ENCODE data around the gene LRRC70. TPM values are rescaled to one million over a fixed set of nuclear protein-coding genes. Genes with fewer than 3 reads are reported as not detected.
"Not testable (repeated sequence)": the region's sequence is repeated elsewhere in the genome, so short reads cannot be mapped to it uniquely, and the experiment has no call there.

The LRRC70 gene
- total RNA-seq, 1 donor from 2014 or later = not detected

- no peak overlapping the region for H3K4me3 ChIP-seq (ENCODE audit: low read depth, low read length)
- no peak for TF ChIP-seq CTCF (conservative IDR thresholded peaks at IDR 0.05; ENCODE audit: low read depth, low read length)
- no peak for DNase-seq (ENCODE audit: low read depth)
Observed at GRCh38 chr5:62616615-62617277, 38.1 kb downstream of the LRRC70 start.

- TF ChIP-seq CTCF (conservative IDR thresholded peaks at IDR 0.05; ENCODE audit: low read depth, low read length) = no peak
Observed at GRCh38 chr5:62617943-62618342, 39.3 kb downstream of the LRRC70 start.

GRCh38 chr5:62620761-62621160 is 42.1 kb downstream of the LRRC70 start:
- no peak for DNase-seq (ENCODE audit: low read depth)
- TF ChIP-seq CTCF (conservative IDR thresholded peaks at IDR 0.05; ENCODE audit: low read depth, low read length) = no peak
- H3K4me3 ChIP-seq (ENCODE audit: low read depth, low read length) = no peak overlapping the region

More at GRCh38 chr5:62617943-62618342, 39.3 kb downstream of the LRRC70 start:
- DNase-seq (ENCODE audit: low read depth) = no peak
- no peak overlapping the region for H3K4me3 ChIP-seq (ENCODE audit: low read depth, low read length)

GRCh38 chr5:62621280-62621679 is 42.7 kb downstream of the LRRC70 start:
- no peak overlapping the region for H3K4me3 ChIP-seq (ENCODE audit: low read depth, low read length)
- TF ChIP-seq CTCF (conservative IDR thresholded peaks at IDR 0.05; ENCODE audit: low read depth, low read length) = no peak
- no peak for DNase-seq (ENCODE audit: low read depth)

GRCh38 chr5:62623271-62623670 is 44.7 kb downstream of the LRRC70 start:
- TF ChIP-seq CTCF (conservative IDR thresholded peaks at IDR 0.05; ENCODE audit: low read depth, low read length) = no peak
- H3K4me3 ChIP-seq (ENCODE audit: low read depth, low read length) = no peak overlapping the region
- no peak for DNase-seq (ENCODE audit: low read depth)

- not testable (repeated sequence) for DNase-seq (ENCODE audit: low read depth); H3K4me3 ChIP-seq (ENCODE audit: low read depth, low read length)
Observed at GRCh38 chr5:62624436-62624835, 45.8 kb downstream of the LRRC70 start.

- no peak overlapping the region for H3K4me3 ChIP-seq (ENCODE audit: low read depth, low read length)
- TF ChIP-seq CTCF (conservative IDR thresholded peaks at IDR 0.05; ENCODE audit: low read depth, low read length) = no peak
- DNase-seq (ENCODE audit: low read depth) = no peak
Observed at GRCh38 chr5:62626534-62626933, 47.9 kb downstream of the LRRC70 start.
